Thoracic aorta (tissue), 2 donors: ENCODE data around the gene TMPRSS11D. TPM values are rescaled to one million over a fixed set of nuclear protein-coding genes. Genes with fewer than 3 reads are reported as not detected.

Experiments used
- ATAC-seq: fragments of 150-250 bp; one replicate; pipeline ENCODE4 v1.8.0; 2017; ENCODE audit warnings: low read depth; ENCODE audit not compliant: insufficient number of reproducible peaks, low FRiP score
- DNase-seq: peaks from one replicate; pipeline ENCODE4 v3.0.0-alpha.2; 2020; ENCODE audit warnings: low spot score
- H3K27ac ChIP-seq, 2 donors: fragments of 200-600 bp; sonication (generic); 1 replicate in 1 of 2; 2 replicates in 1 of 2; pipeline ENCODE4 v1.5.1; 2016; ENCODE audit warnings: mild to moderate bottlenecking in 2 of 2, moderate library complexity in 2 of 2
- H3K27me3 ChIP-seq: fragments of 200-600 bp; sonication (generic); replicated peaks from 2 replicates; pipeline ENCODE4 v1.6.0; 2016; ENCODE audit warnings: mild to moderate bottlenecking; ENCODE audit not compliant: insufficient read depth
- H3K36me3 ChIP-seq: fragments of 200-600 bp; sonication (generic); one replicate; pipeline ENCODE4 v1.5.1; 2016
- H3K4me1 ChIP-seq, 2 donors: fragments of 200-600 bp; sonication (generic); 1 replicate in 1 of 2; 2 replicates in 1 of 2; pipeline versions ENCODE4 v1.5.1 to v1.6.0; 2016; ENCODE audit warnings: low read depth in 2 of 2, mild to moderate bottlenecking in 1 of 2; ENCODE audit not compliant: control insufficient read depth in 1 of 2
- H3K4me3 ChIP-seq: fragments of 200-600 bp; sonication (generic); 2 replicates; pipeline ENCODE4 v1.5.1; 2016; ENCODE audit warnings: mild to moderate bottlenecking
- H3K9me3 ChIP-seq: fragments of 200-600 bp; sonication (generic); 2 replicates; pipeline ENCODE4 v1.5.1; 2016
- total RNA-seq, 2 donors: library from RNA; depleted of rRNA; stranded (reverse); fragments of >200 nt; gene quantifications; one replicate each; pipeline versions ENCODE4 v1.1.0 to v1.2.3, GENCODE V29; 2016
- TF ChIP-seq, protein P1 (sequence below): fragments of 200-600 bp; sonication (generic); IDR thresholded peaks from one replicate; pipeline ENCODE4 v1.5.1; 2019; ENCODE audit warnings: antibody characterized with exemption

TMPRSS11D gene
- total RNA-seq, 2 donors from 2014 or later, result not detected

DNA sequence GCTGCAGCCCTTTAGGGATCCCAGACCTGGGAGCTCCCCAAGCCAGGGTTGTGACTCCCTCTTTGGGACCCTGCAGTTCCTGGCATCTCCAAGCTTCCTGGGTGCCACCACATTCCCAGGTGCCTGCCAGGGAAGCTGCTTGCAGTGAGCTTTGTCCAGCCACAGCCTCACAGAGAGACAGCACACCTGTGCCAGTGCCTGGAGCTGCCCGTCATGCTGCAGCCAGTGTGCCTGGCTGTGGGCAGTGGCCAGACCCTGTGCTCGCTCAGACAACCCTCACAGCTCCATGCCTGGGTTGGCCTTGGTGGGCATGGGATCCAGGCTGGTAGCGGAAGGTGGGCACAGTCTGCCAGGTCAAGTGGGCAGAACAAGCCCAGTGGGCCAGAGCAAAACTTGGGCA, 43.4 kb upstream of the TMPRSS11D start:
- no peak for ATAC-seq
- Histone ChIP-seq H3K4me1 (no peaks in the 10 kb centered on the region), H3K9me3 (no peaks in the 10 kb centered on the region), H3K36me3 (no peaks in the 10 kb centered on the region), H3K4me3 (no peak overlapping the region), H3K27me3 (no peaks in the 10 kb centered on the region), H3K27ac (no peak overlapping the region)
- no peak for DNase-seq
- TF ChIP-seq, protein P1, sequence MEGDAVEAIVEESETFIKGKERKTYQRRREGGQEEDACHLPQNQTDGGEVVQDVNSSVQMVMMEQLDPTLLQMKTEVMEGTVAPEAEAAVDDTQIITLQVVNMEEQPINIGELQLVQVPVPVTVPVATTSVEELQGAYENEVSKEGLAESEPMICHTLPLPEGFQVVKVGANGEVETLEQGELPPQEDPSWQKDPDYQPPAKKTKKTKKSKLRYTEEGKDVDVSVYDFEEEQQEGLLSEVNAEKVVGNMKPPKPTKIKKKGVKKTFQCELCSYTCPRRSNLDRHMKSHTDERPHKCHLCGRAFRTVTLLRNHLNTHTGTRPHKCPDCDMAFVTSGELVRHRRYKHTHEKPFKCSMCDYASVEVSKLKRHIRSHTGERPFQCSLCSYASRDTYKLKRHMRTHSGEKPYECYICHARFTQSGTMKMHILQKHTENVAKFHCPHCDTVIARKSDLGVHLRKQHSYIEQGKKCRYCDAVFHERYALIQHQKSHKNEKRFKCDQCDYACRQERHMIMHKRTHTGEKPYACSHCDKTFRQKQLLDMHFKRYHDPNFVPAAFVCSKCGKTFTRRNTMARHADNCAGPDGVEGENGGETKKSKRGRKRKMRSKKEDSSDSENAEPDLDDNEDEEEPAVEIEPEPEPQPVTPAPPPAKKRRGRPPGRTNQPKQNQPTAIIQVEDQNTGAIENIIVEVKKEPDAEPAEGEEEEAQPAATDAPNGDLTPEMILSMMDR, result no peak

DNA sequence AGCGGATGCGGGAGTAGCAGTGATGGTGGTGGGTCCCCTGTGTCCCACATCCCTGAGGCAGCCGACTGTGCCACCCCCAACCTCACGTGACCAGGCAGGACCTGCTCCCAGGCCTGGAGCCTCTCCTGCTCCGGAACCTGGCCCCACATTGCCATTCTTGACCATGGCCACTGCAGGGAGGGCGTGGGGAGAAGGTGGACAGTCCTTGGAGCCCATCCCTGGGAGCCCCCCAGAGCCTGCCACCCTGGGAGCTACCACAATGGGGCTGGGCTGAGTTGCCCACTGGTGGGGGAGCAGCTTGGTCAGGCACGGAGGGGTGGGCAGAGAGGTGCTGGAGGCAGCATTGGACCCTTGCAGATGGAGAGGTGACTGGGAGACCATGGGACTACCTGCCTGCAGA, 42.7 kb upstream of the TMPRSS11D start:
- no peak for DNase-seq
- Histone ChIP-seq H3K4me1 (no peaks in the 10 kb centered on the region), H3K27me3 (no peaks in the 10 kb centered on the region), H3K27ac (no peak overlapping the region), H3K4me3 (no peak overlapping the region), H3K36me3 (no peaks in the 10 kb centered on the region), H3K9me3 (no peaks in the 10 kb centered on the region)
- no peak for ATAC-seq
- TF ChIP-seq, protein P1, result no peak

DNA sequence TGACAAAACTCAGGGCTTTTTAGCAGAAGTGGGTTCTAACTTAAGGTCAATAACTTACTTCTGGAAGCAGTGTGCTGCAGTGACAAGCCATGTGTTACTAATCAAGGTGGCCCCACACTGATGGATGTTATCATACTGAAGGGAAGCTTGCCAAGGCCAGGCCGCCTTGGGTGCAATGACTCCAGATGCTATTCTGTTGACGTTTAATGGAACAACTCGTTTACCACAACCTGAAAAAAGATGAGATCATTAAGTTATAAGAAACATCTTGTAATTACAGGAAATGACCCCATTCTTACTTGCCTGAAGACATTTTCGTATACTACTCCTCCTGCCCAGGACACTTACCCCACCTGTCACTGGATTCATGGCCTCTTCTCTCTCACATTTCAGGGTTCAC, 38.9 kb upstream of the TMPRSS11D start:
- no peak for DNase-seq
- TF ChIP-seq, protein P1, result no peak
- H3K4me1 ChIP-seq, result no peaks in the 10 kb centered on the region
- no peak for ATAC-seq
- H3K27ac ChIP-seq, result no peak overlapping the region
- no peak overlapping the region for H3K4me3 ChIP-seq
- no peaks in the 10 kb centered on the region for H3K9me3 ChIP-seq
- H3K36me3 ChIP-seq, result no peaks in the 10 kb centered on the region
- no peaks in the 10 kb centered on the region for H3K27me3 ChIP-seq

GRCh38 chr4:67918428-67918827, 34.6 kb upstream of the TMPRSS11D start:
- no peaks in the 10 kb centered on the region for H3K9me3 ChIP-seq
- TF ChIP-seq, protein P1, result no peak
- no peak for ATAC-seq

DNA sequence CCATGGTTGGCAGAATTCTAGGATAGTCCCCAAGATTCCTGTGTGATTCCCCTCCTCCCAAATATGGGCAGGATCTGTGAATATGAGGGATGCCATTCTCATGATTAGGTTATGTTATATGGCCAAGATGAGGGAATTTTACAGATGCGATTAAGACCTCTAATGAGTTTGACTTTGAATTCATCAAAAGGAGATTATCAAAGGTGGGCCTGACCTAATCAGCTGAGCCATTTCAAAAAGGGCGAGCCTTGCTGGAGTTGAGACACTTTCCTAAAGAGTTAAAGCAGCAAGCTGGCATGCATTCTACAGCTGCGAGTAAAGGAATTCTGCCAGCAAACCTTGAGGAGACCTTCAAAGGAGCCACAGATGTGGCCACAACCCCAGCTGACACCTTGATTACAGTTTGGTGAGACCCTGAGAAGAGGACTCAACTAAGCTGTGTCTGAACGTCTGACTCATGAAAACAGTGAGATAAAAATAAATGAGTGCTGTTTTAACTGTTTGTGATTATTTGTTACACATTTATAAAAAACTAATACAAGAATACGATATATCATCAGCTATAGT, 31.7 kb upstream of the TMPRSS11D start:
- Histone ChIP-seq H3K4me1 (no peaks in the 10 kb centered on the region), H3K9me3 (no peaks in the 10 kb centered on the region), H3K4me3 (no peak overlapping the region), H3K27me3 (no peaks in the 10 kb centered on the region), H3K36me3 (no peaks in the 10 kb centered on the region), H3K27ac (no peak overlapping the region)
- ATAC-seq (no peak), DNase-seq (no peak)
- TF ChIP-seq, protein P1, result no peak

More at GRCh38 chr4:67918428-67918827, 34.6 kb upstream of the TMPRSS11D start:
- DNase-seq, result no peak
- Histone ChIP-seq H3K36me3 (no peaks in the 10 kb centered on the region), H3K27me3 (no peaks in the 10 kb centered on the region), H3K4me3 (no peak overlapping the region), H3K27ac (no peak overlapping the region), H3K4me1 (no peaks in the 10 kb centered on the region)
